ENCODE measurements around the gene PRKCB.

Gene PRKCB

DNA sequence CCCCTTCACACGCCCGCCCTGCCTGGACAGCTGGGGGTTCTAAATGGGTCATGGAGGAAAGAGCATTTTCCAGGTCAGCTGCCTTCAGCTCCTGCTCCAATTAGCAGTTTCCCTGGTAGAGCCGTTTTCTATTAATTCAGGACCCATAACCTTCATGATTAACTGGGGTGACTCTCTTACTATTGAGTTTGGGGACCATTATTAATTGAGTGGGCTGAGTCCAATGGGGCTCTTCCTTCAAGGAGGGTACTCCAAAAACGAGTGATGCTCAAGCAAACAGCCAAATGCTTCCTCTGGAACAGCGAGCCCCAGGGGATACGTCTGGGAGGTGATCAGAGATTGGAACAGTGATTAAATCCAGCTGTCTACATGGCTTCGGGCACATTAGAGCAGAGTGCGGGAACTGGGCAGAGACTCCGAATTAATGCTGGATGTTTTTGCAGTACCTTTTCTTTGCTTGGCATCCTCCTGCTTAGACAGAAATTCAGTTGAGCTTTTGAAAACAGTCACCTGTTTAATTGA is 352.3 kb downstream of the PRKCB start:
- TF ChIP-seq FOXP2 (optimal IDR thresholded peaks at IDR 0.05; ENCODE audit: borderline replicate concordance, extremely low read depth, extremely low read length, insufficient read depth), result no peak

- TF ChIP-seq TAF1 (IDR thresholded peaks at IDR 0.05; ENCODE audit: borderline replicate concordance, insufficient read depth, low read length), result no peak
- no peak for TF ChIP-seq FOXP2 (optimal IDR thresholded peaks at IDR 0.05; ENCODE audit: borderline replicate concordance, extremely low read depth, extremely low read length, insufficient read depth)
- no peak for TF ChIP-seq SIN3A (IDR thresholded peaks at IDR 0.05; ENCODE audit: borderline replicate concordance, insufficient read depth, low read length)
- no peak for TF ChIP-seq REST (IDR thresholded peaks at IDR 0.05; ENCODE audit: insufficient read depth in 1 of 2, low read depth in 2 of 2, low read length in 2 of 2)
- TF ChIP-seq POLR2AphosphoS5 (IDR thresholded peaks at IDR 0.05; ENCODE audit: low read depth, low read length), result no peak
Measured at GRCh38 chr16:24188751-24189318, 353.1 kb downstream of the PRKCB start.

DNA sequence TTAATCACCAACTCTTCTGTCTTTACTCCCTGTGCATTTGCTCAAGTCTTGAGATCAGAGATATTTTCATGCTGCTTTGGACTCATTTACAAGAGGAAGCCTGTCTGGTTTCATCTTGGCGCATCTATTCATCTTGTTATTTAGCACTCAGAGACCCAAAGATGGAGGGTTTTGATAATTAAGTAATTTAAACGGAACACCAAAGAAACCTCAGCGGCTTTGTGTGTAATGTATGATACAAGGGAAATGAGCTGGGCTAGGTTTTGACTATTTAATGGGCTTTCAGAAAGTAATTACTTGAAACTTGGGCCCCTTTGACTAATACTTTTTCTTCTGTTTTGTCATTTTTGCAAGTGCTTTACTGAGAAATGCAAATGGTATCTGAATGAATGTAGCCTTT is 354.2 kb downstream of the PRKCB start:
- TF ChIP-seq TAF1 (IDR thresholded peaks at IDR 0.05; ENCODE audit: borderline replicate concordance, insufficient read depth, low read length) (no peak), SIN3A (IDR thresholded peaks at IDR 0.05; ENCODE audit: borderline replicate concordance, insufficient read depth, low read length) (no peak), POLR2AphosphoS5 (IDR thresholded peaks at IDR 0.05; ENCODE audit: low read depth, low read length) (no peak), FOXP2 (optimal IDR thresholded peaks at IDR 0.05; ENCODE audit: borderline replicate concordance, extremely low read depth, extremely low read length, insufficient read depth) (no peak), REST (IDR thresholded peaks at IDR 0.05; ENCODE audit: insufficient read depth in 1 of 2, low read depth in 2 of 2, low read length in 2 of 2) (no peak)

DNA sequence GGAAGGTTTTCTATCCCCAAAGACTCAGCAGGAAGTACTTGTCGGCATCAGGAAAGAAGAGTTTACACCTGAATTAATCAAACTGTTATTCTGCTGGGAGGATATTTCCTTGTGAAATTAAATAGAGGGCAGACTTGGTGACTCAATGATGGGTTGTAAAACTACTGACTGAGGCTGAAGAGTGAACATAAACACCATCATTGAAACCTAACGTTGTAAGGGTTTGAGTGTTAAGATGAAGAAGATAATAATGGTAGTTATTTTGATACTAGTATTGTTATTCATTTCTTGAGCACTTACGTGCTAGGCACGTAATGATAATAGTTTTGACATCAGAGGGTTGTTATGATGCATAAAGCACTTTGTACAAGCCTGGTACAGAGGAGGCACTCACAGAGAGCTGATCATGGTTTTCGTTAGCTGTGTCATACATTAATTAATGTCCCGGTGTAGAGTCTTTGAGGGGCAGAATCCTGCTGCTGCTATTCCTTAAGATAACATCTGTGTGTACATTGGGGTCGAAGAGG is 356.2 kb downstream of the PRKCB start:
- TF ChIP-seq REST (IDR thresholded peaks at IDR 0.05; ENCODE audit: insufficient read depth in 1 of 2, low read depth in 2 of 2, low read length in 2 of 2), result no peak
- TF ChIP-seq FOXP2 (optimal IDR thresholded peaks at IDR 0.05; ENCODE audit: borderline replicate concordance, extremely low read depth, extremely low read length, insufficient read depth), result no peak
- no peak for TF ChIP-seq POLR2AphosphoS5 (IDR thresholded peaks at IDR 0.05; ENCODE audit: low read depth, low read length)
- TF ChIP-seq TAF1 (IDR thresholded peaks at IDR 0.05; ENCODE audit: borderline replicate concordance, insufficient read depth, low read length), result no peak
- no peak for TF ChIP-seq SIN3A (IDR thresholded peaks at IDR 0.05; ENCODE audit: borderline replicate concordance, insufficient read depth, low read length)

GRCh38 chr16:24195221-24195620 is 359.4 kb downstream of the PRKCB start:
- TF ChIP-seq SIN3A (IDR thresholded peaks at IDR 0.05; ENCODE audit: borderline replicate concordance, insufficient read depth, low read length), result no peak
- TF ChIP-seq REST (IDR thresholded peaks at IDR 0.05; ENCODE audit: insufficient read depth in 1 of 2, low read depth in 2 of 2, low read length in 2 of 2), result no peak
- TF ChIP-seq TAF1 (IDR thresholded peaks at IDR 0.05; ENCODE audit: borderline replicate concordance, insufficient read depth, low read length), result no peak
- no peak for TF ChIP-seq FOXP2 (optimal IDR thresholded peaks at IDR 0.05; ENCODE audit: borderline replicate concordance, extremely low read depth, extremely low read length, insufficient read depth)
- no peak for TF ChIP-seq POLR2AphosphoS5 (IDR thresholded peaks at IDR 0.05; ENCODE audit: low read depth, low read length)

Data from PFSK-1 (cell line).